NOMO-1 treated with DMSO at 0.1 percent for 48 hours (cell line): ENCODE results near the gene RITA1.

Experiments used
- DNase-seq: peaks from one replicate; lab custom pipeline; 2025; ENCODE audit not compliant: unreplicated experiment; lab: John Stamatoyannopoulos, UW

The RITA1 gene

GRCh38 chr12:113227686-113228391 is 42.3 kb downstream of the RITA1 start:
- no peak for DNase-seq

- DNase-seq, result no peak
These were observed 43.0 kb downstream of the RITA1 start for GRCh38 chr12:113228394-113229028.

- DNase-seq, result no peak
These were observed 45.1 kb downstream of the RITA1 start for GRCh38 chr12:113230315-113231234.

GRCh38 chr12:113231235-113232088 is 45.9 kb downstream of the RITA1 start:
- DNase-seq, result no peak

- no peak for DNase-seq
These were observed 46.7 kb downstream of the RITA1 start for GRCh38 chr12:113232089-113232839.

- DNase-seq, result peak; percentile 94
These were observed 47.5 kb downstream of the RITA1 start for GRCh38 chr12:113232840-113233585.

- DNase-seq, result no peak
These were observed 48.4 kb downstream of the RITA1 start for GRCh38 chr12:113233967-113234366.

- no peak for DNase-seq
These were observed 49.0 kb downstream of the RITA1 start for GRCh38 chr12:113234483-113234882.

GRCh38 chr12:113235976-113236375 is 50.5 kb downstream of the RITA1 start:
- DNase-seq, result no peak

- DNase-seq, result no peak
These were observed 51.2 kb downstream of the RITA1 start for GRCh38 chr12:113236539-113237399.

- no peak for DNase-seq
These were observed 52.2 kb downstream of the RITA1 start for GRCh38 chr12:113237748-113238147.

GRCh38 chr12:113238309-113238708 is 52.8 kb downstream of the RITA1 start:
- DNase-seq, result no peak

GRCh38 chr12:113239288-113239771 is 53.8 kb downstream of the RITA1 start:
- no peak for DNase-seq

GRCh38 chr12:113239811-113240331 is 54.4 kb downstream of the RITA1 start:
- DNase-seq, result no peak

GRCh38 chr12:113240395-113240794 is 54.9 kb downstream of the RITA1 start:
- peak; percentile 69 for DNase-seq

GRCh38 chr12:113241191-113242025 is 55.9 kb downstream of the RITA1 start:
- no peak for DNase-seq
